ENCODE data around the gene LDLRAD4.

LDLRAD4 gene

DNA sequence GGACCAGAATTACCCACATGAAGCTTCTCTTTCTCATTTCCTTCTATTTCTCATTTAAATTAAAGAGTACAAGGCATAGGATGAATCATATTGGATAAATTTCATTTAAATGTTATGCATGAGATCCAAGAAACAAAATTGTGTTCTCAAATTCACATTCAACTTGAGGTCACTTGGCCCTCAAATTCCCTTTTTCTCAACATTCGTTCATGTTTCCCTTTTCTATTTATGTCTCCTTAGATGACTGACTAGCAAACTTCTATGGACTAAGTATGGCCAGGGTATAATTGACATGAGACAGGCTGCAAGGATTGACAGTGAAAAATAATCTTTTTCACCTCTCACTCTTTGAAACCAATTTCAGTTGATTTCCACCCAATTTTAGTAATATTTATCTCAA is 4.0 kb upstream of the LDLRAD4 start:
- TF ChIP-seq, protein P1, sequence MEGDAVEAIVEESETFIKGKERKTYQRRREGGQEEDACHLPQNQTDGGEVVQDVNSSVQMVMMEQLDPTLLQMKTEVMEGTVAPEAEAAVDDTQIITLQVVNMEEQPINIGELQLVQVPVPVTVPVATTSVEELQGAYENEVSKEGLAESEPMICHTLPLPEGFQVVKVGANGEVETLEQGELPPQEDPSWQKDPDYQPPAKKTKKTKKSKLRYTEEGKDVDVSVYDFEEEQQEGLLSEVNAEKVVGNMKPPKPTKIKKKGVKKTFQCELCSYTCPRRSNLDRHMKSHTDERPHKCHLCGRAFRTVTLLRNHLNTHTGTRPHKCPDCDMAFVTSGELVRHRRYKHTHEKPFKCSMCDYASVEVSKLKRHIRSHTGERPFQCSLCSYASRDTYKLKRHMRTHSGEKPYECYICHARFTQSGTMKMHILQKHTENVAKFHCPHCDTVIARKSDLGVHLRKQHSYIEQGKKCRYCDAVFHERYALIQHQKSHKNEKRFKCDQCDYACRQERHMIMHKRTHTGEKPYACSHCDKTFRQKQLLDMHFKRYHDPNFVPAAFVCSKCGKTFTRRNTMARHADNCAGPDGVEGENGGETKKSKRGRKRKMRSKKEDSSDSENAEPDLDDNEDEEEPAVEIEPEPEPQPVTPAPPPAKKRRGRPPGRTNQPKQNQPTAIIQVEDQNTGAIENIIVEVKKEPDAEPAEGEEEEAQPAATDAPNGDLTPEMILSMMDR (conservative IDR thresholded peaks at IDR 0.05; ENCODE audit: low read depth, low read length), result no peak
- H3K4me3 ChIP-seq (ENCODE audit: low read length), result no peak overlapping the region
- no peak for DNase-seq (ENCODE audit: low read depth)

DNA sequence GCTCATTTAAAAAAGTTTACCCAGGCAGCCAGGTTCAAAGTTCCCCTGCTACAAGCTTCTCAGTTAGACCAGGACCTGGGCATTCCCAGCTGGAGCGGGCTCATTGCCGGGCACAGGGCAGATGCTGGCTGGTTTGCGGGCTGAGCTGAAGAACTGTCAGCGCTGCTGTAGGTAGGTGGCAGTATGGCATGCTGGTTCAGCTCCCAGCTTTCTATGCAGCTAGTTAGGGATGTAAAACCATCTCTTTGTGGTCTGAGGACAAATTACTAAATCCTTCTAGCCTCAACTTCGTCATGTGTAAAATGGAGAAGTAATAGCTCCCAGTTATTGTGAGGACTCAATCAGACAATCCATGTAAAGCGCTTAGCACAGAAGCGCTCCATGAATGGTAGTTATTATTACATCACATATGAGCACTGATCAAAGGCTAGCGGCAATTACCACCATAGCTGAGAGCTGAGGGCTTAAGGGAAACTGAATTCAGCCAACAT is 2.4 kb upstream of the LDLRAD4 start:
- no peak overlapping the region for H3K4me3 ChIP-seq (ENCODE audit: low read length)
- DNase-seq (ENCODE audit: low read depth), result peak; percentile 57
- TF ChIP-seq, protein P1 (conservative IDR thresholded peaks at IDR 0.05; ENCODE audit: low read depth, low read length), result peak; percentile 83

DNA sequence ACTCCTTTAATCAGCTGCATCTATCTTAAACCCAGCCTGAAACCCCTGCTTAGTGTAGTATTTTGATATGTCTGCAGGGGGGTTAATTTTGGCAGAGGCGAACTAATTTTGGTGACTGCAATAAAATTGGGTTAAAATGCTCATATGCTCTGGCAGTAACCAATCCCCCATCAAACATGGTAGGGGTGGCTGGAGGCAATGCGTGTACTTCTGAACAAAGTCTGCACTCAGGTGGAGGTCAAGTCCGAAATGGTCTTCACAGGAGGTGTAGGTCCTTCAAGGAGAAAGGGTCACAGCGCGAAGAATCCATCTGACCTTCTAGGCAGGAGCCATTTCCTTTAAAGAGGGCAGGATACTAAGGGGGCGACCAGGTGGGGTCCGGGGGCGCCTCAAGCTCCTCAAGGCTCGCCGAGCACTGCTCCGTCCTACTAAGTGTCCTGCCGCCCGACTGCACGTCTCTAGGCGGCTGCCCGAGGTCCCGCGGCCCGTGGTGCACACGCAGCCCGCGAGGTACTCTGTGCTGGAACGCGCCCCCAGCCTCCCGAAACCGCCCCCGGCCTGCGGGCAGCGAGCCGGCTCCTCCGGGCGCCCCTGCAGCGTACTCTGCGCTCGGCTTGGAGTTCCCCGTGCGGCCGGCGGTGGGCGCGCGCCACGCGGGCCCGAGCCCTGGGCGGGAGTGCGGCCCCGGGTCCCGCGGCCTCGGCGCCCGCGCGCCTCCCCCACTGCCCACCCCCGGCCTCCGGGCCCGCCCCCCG is 1.7 kb upstream of the LDLRAD4 start:
- peak overlapping the region; percentile 28 for H3K4me3 ChIP-seq (ENCODE audit: low read length)
- TF ChIP-seq, protein P1 (conservative IDR thresholded peaks at IDR 0.05; ENCODE audit: low read depth, low read length), result peak; percentile 30
- DNase-seq (ENCODE audit: low read depth), result no peak

DNA sequence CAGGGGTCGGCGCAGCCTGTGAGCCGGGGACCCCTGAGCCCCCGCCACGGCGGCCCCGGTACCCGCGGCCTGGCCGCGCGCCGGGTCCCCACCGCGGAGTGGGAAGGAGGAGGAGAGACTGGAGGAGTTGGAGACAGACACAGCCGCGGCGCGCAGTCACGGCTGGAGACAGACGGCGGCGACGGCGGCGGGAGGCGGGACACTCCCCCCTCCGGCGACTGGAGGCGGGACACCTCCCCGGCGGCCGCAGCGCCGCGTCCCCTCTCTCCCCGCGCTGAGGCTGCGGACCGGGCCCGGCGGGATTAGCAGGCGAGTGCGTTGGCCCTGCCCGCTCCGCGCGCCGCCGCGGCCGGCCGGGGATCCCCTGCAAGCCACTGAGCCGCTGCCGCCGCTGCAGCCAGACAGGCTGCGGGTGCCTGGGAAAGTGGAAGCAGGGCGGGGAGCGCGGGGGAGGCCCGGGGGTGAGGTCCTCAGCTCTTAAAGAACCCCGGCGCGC is 1.0 kb upstream of the LDLRAD4 start:
- DNase-seq (ENCODE audit: low read depth), result no peak
- TF ChIP-seq, protein P1 (conservative IDR thresholded peaks at IDR 0.05; ENCODE audit: low read depth, low read length), result no peak
- H3K4me3 ChIP-seq (ENCODE audit: low read length), result peak overlapping the region; percentile 50

DNA sequence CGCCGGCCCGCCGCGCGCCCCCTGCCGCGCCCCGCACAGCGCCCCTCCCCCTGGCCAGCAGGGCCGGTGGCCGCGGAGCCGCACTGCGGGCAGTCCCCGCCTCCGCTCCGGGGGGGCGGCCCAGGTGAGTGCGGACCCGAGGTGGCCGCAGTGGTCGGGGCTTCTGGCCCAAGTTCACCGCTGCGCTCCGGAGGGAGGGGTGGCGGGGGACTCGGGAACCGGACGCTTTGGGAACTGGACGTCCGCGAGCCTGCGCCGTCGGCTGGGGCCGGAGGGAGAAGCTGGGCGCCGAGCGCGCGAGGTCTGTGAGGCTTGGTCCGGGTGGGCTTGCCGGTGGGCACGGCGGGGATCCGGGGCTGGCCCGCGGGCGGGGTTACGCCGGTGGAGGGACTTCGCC is 591 bp upstream of the LDLRAD4 start:
- H3K4me3 ChIP-seq (ENCODE audit: low read length), result peak overlapping the region; percentile 50
- DNase-seq (ENCODE audit: low read depth), result no peak
- TF ChIP-seq, protein P1 (conservative IDR thresholded peaks at IDR 0.05; ENCODE audit: low read depth, low read length), result no peak

DNA sequence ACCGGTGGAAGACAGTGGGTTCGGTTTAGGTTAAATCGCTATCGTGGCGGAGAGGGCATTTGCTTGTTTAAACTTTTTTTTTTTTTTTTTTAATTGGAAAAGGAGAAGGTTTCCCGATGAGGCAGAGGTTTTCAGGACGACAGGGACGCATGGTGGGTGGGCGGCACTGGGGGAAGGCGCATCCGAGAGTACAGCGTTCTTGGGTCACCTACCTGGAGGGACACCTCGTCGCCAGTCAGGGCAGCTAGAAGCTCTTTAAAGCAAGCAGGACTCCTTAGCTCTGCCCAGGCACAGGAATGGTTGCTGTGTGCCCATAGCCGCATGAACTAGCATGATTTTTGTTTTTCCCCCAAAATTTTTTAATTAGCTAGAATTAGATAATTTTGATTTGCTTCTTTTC is 437 bp downstream of the LDLRAD4 start:
- peak overlapping the region; percentile 50 for H3K4me3 ChIP-seq (ENCODE audit: low read length)

More for the DNA sequence above, 437 bp downstream of the LDLRAD4 start:
- TF ChIP-seq, protein P1 (conservative IDR thresholded peaks at IDR 0.05; ENCODE audit: low read depth, low read length), result no peak
- DNase-seq (ENCODE audit: low read depth), result no peak

Measured in retinal pigment epithelial cell (primary cell).